HTR-8/SVneo (cell line): ENCODE results near the gene PSMD1.

Experiments
- DNase-seq: peaks from one replicate; pipeline ENCODE4 v3.0.0; 2011; ENCODE audit warnings: low spot score, mixed read lengths; ENCODE audit not compliant: insufficient read length
- FAIRE-seq: peaks from 2 replicates; lab custom pipeline; 2011; peaks lifted over from hg19 to GRCh38; lab: Jason Lieb, UNC

The PSMD1 gene

GRCh38 chr2:231104115-231104713 lies 47.5 kb downstream of the PSMD1 start:
- FAIRE-seq (no peak), DNase-seq (peak; percentile 51)

GRCh38 chr2:231110551-231110950 lies 53.9 kb downstream of the PSMD1 start:
- peak; percentile 23 for FAIRE-seq

GRCh38 chr2:231111987-231112386 lies 55.3 kb downstream of the PSMD1 start:
- no peak for FAIRE-seq
- no peak for DNase-seq

More at GRCh38 chr2:231110551-231110950, 53.9 kb downstream of the PSMD1 start:
- DNase-seq = no peak

- FAIRE-seq = no peak
- no peak for DNase-seq
Measured at GRCh38 chr2:231113489-231113888, 56.8 kb downstream of the PSMD1 start.

GRCh38 chr2:231115651-231116050 lies 59.0 kb downstream of the PSMD1 start:
- FAIRE-seq = no peak
- no peak for DNase-seq

- FAIRE-seq (no peak), DNase-seq (no peak)
Measured at GRCh38 chr2:231117148-231117547, 60.5 kb downstream of the PSMD1 start.

GRCh38 chr2:231117922-231118613 lies 61.4 kb downstream of the PSMD1 start:
- no peak for DNase-seq

GRCh38 chr2:231118614-231118942 lies 61.9 kb downstream of the PSMD1 start:
- DNase-seq (no peak), FAIRE-seq (no peak)

More at GRCh38 chr2:231117922-231118613, 61.4 kb downstream of the PSMD1 start:
- no peak for FAIRE-seq

- no peak for FAIRE-seq
- DNase-seq = no peak
Measured at GRCh38 chr2:231123362-231123898, 66.8 kb downstream of the PSMD1 start.

- FAIRE-seq = no peak
- no peak for DNase-seq
Measured at GRCh38 chr2:231124838-231125568, 68.3 kb downstream of the PSMD1 start, which contains the start of gene HTR2B. Gene HTR2B, minus strand, starts transcription at chr2:231125042. Its CDS starts 1,278 bp downstream, at chr2:231123764.

GRCh38 chr2:231126123-231126522 lies 69.5 kb downstream of the PSMD1 start:
- no peak for FAIRE-seq
- no peak for DNase-seq

- FAIRE-seq (no peak), DNase-seq (no peak)
Measured at GRCh38 chr2:231127480-231127879, 70.8 kb downstream of the PSMD1 start.

- FAIRE-seq (no peak), DNase-seq (no peak)
Measured at GRCh38 chr2:231127936-231128335, 71.3 kb downstream of the PSMD1 start.

GRCh38 chr2:231128541-231128940 lies 71.9 kb downstream of the PSMD1 start:
- FAIRE-seq (peak; percentile 31), DNase-seq (no peak)

- FAIRE-seq (no peak), DNase-seq (no peak)
Measured at GRCh38 chr2:231129216-231129615, 72.5 kb downstream of the PSMD1 start.

- DNase-seq (no peak), FAIRE-seq (peak; percentile 78)
Measured at GRCh38 chr2:231130336-231131056, 73.8 kb downstream of the PSMD1 start.

GRCh38 chr2:231132129-231132528 lies 75.5 kb downstream of the PSMD1 start:
- peak; percentile 49 for FAIRE-seq
- DNase-seq = peak; percentile 48

- FAIRE-seq (no peak), DNase-seq (no peak)
Measured at GRCh38 chr2:231133365-231134099, 76.9 kb downstream of the PSMD1 start.

- FAIRE-seq (no peak), DNase-seq (no peak)
Measured at GRCh38 chr2:231134910-231135655, 78.4 kb downstream of the PSMD1 start.
